ENCODE data around the gene FYN.

Gene FYN

DNA sequence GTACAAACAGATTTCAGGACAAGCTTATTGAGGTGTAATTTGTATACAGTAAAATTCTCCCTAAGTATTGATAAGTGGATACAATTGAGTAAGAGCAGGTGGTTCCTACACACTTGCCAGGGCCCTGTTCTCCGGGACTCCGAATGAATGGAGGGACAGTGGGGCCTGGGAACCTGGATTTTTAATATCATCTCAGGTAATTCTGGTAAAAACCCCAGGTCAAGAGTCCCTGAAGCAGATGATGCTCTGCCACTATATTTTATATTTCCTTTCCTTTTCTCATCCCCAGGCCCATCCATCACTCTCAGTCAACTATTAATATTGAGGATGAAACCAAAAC, 104.9 kb downstream of the FYN start:
- H3K4me3 ChIP-seq (ENCODE audit: low read depth, low read length), result no peak overlapping the region

DNA sequence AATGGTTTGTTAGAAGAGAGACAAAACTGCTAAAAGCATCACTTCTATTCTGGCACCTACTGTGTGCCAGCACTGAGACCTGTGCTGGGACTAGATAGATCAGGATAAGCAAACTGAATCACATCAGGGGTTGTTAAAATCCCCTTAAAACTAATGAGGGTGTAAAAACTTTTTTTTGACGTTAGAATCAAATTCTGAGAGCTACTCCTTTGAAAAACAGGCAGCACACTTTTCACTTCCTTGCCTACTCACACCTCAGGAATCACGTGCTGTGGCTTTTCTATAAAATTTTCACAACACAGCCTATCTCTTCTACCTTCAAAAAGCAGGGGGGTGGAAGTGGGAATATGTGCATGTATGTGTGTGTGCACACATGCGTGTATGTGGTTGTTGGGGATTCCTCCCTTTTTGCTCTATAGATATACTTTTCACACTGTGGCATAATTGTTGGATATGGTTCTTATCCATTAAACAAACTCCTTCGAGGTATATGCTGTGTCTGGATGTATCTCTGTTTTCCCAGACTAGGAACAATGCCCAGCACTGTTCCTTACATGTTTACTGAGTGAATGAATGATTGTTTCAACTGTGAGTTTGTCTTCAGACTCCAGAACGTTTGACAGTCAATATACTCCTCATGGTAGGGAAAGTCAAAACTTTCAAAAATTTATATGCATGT, 105.4 kb downstream of the FYN start:
- TF ChIP-seq POLR2A (IDR thresholded peaks at IDR 0.05; ENCODE audit: extremely low read depth, insufficient read length) (no peak), MYC (IDR thresholded peaks at IDR 0.05; ENCODE audit: low read depth, low read length) (no peak)
- TF ChIP-seq, protein P1, sequence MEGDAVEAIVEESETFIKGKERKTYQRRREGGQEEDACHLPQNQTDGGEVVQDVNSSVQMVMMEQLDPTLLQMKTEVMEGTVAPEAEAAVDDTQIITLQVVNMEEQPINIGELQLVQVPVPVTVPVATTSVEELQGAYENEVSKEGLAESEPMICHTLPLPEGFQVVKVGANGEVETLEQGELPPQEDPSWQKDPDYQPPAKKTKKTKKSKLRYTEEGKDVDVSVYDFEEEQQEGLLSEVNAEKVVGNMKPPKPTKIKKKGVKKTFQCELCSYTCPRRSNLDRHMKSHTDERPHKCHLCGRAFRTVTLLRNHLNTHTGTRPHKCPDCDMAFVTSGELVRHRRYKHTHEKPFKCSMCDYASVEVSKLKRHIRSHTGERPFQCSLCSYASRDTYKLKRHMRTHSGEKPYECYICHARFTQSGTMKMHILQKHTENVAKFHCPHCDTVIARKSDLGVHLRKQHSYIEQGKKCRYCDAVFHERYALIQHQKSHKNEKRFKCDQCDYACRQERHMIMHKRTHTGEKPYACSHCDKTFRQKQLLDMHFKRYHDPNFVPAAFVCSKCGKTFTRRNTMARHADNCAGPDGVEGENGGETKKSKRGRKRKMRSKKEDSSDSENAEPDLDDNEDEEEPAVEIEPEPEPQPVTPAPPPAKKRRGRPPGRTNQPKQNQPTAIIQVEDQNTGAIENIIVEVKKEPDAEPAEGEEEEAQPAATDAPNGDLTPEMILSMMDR (IDR thresholded peaks at IDR 0.05; ENCODE audit: low read depth, low read length), result no peak
- TF ChIP-seq, protein P2, sequence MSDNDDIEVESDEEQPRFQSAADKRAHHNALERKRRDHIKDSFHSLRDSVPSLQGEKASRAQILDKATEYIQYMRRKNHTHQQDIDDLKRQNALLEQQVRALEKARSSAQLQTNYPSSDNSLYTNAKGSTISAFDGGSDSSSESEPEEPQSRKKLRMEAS (IDR thresholded peaks at IDR 0.05; ENCODE audit: low read depth, low read length), result no peak
- H3K4me3 ChIP-seq (ENCODE audit: low read depth, low read length), result no peak overlapping the region
- DNase-seq (ENCODE audit: low read depth), result no peak

More for the DNA sequence above, 104.9 kb downstream of the FYN start:
- DNase-seq (ENCODE audit: low read depth), result no peak
- TF ChIP-seq MYC (IDR thresholded peaks at IDR 0.05; ENCODE audit: low read depth, low read length), result no peak
- no peak for TF ChIP-seq POLR2A (IDR thresholded peaks at IDR 0.05; ENCODE audit: extremely low read depth, insufficient read length)
- TF ChIP-seq, protein P2 (IDR thresholded peaks at IDR 0.05; ENCODE audit: low read depth, low read length), result no peak
- TF ChIP-seq, protein P1 (IDR thresholded peaks at IDR 0.05; ENCODE audit: low read depth, low read length), result no peak

DNA sequence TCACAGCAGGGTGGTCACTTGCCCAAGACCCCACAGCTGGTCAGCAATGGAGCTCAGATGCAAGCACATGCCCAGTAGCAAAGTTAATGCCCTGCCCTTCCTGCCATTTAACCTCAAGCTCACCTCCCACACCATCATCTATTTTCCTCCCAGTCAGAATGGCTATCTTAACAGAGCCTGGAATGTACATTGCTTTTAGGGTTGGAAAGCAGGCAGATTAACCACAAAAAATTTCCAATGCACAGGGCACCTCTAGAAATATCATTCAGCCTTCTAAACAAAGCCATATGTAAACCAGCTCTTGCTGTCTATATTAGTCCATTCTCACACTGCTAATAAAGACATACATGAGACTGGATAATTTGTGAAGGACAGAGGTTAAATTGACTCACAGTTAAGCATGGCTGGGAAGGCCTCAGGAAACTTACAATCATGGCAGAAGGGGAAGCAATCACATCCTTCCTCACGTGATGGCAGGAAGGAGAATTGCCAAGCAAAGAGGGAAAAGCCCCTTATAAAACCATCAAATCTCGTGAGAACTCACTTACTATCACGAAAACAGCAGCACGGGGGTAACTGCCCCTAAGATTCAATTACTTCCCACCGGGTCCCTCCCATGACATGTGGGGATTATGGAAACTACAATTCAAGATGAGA, 106.9 kb downstream of the FYN start:
- no peak overlapping the region for H3K4me3 ChIP-seq (ENCODE audit: low read depth, low read length)
- no peak for DNase-seq (ENCODE audit: low read depth)
- TF ChIP-seq, protein P1 (IDR thresholded peaks at IDR 0.05; ENCODE audit: low read depth, low read length), result no peak
- TF ChIP-seq MYC (IDR thresholded peaks at IDR 0.05; ENCODE audit: low read depth, low read length) (no peak), POLR2A (IDR thresholded peaks at IDR 0.05; ENCODE audit: extremely low read depth, insufficient read length) (no peak)
- TF ChIP-seq, protein P2 (IDR thresholded peaks at IDR 0.05; ENCODE audit: low read depth, low read length), result no peak

DNA sequence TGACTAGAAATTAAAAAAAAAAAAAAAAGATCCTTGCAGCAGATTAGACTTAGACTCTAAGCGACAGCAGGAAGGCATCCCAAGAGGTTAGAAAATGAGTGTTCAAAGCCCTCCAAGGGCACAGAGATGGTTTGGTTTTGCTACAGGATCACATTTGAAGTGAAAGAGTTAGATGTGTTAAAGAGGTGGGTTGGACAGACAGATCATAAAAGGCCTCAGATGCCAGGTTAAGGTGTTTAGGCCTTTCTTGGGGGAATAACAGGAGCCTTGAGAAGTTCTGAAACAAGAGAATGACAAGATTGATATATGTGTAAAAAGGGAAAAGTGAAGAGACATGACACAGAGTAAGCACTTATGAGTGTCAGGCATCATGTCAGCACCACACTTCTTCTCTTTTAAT, 107.5 kb downstream of the FYN start:
- DNase-seq (ENCODE audit: low read depth), result no peak
- no peak overlapping the region for H3K4me3 ChIP-seq (ENCODE audit: low read depth, low read length)
- no peak for TF ChIP-seq MYC (IDR thresholded peaks at IDR 0.05; ENCODE audit: low read depth, low read length)
- TF ChIP-seq, protein P2 (IDR thresholded peaks at IDR 0.05; ENCODE audit: low read depth, low read length), result no peak

DNA sequence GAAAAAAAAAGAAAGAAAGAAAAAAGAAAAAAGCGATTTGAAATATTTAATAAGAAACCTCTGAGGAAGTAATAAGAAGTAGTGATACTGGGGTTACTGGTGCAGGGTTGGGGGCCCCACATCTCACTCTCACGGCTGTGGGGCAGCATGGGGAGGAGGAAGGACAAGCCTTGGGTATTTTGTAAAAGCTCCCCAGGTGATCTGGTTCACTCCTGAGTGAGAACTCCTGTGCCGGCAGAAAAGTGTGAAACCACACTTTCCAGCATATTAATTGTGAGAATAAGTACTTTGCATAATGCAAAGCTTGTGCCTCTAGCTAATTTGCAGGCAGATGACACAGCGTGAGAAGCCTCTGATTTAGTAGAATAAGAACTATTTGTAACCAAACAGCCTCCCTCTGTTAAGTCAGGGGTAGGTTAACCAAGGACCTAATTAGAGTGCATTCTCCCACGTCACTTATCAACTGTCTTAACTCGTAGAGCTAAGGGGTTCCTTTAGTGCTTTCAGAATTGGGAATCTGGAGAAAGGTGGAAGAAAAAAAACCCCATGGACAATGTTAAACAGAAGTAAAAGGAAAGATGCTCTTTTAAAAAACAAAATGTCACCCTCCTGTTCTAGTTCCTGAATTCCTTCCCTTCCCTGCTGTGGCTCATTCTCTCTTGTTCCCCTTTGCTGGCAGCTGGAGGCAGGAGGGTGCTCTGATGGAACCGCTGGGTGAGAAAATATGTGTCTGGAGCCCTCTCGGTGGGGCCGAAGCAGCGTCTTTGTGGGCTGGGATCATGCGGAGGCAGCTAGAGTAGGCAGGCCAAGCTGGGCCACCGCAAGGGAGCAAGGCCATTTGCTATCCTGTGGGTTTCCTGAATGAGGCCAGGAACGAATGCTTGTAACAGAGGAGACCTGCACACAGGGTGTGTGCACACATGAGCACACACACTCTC, 108.7 kb downstream of the FYN start:
- no peak for DNase-seq (ENCODE audit: low read depth)
- H3K4me3 ChIP-seq (ENCODE audit: low read depth, low read length), result no peak overlapping the region
- TF ChIP-seq POLR2A (IDR thresholded peaks at IDR 0.05; ENCODE audit: extremely low read depth, insufficient read length), result no peak
- no peak for TF ChIP-seq MYC (IDR thresholded peaks at IDR 0.05; ENCODE audit: low read depth, low read length)
- TF ChIP-seq, protein P1 (IDR thresholded peaks at IDR 0.05; ENCODE audit: low read depth, low read length), result no peak
- TF ChIP-seq, protein P2 (IDR thresholded peaks at IDR 0.05; ENCODE audit: low read depth, low read length), result no peak
